IMR-90 (cell line): ENCODE measurements around the gene SLC39A2. TPM values are rescaled to one million over a fixed set of nuclear protein-coding genes. Genes with fewer than 3 reads are reported as not detected.
A peak's percentile ranks its signal among the peaks of the same experiment; 100 is the strongest.

Experiments used
- ATAC-seq: fragments of 200-7000 bp; cut with Tn5 transposase; 2 replicates; pipeline ENCODE4 v1.9.1; 2020; ENCODE audit warnings: low read depth, mild to moderate bottlenecking, moderate library complexity
- BruUV-seq: library from RNA; stranded (reverse); fragments of 400-500 nt; replicated peaks from 2 replicates; lab custom pipeline; 2021; lab: Mats Ljungman, UMichigan
- CTCF ChIA-PET: fragments of 300-600 bp; formaldehyde crosslinking; extraction: SDS; loops from one replicate; lab custom pipeline; 2021; ENCODE audit warnings: antibody characterized with exemption; lab: Yijun Ruan, JAX
- POLR2A ChIA-PET: fragments of 300-600 bp; sonication (Branson Sonifier 250); formaldehyde crosslinking; loops from one replicate; lab custom pipeline; 2022; ENCODE audit warnings: antibody characterized with exemption; ENCODE audit not compliant: unreplicated experiment; lab: Charles Lee
- DNase-seq: peaks from one replicate; pipeline ENCODE4 v3.0.0; 2013
- H2AFZ ChIP-seq: replicated peaks from 2 replicates; pipeline ENCODE3; 2013; ENCODE audit warnings: low read length, mild to moderate bottlenecking; ENCODE audit not compliant: poor library complexity
- H2AK5ac ChIP-seq: 2 replicates; pipeline ENCODE4 v1.6.1; 2013; ENCODE audit warnings: low read depth, low read length, inconsistent platforms
- H2AK9ac ChIP-seq: replicated peaks from 2 replicates; pipeline ENCODE3; 2013; ENCODE audit warnings: mild to moderate bottlenecking, low read depth, low read length, moderate library complexity; ENCODE audit not compliant: poor library complexity
- H2BK120ac ChIP-seq: 2 replicates; pipeline ENCODE4 v1.6.1; 2013; ENCODE audit warnings: low read depth, low read length, inconsistent platforms
- H2BK15ac ChIP-seq: 3 replicates; pipeline ENCODE4 v1.6.1; 2013; ENCODE audit warnings: low read depth, low read length, inconsistent platforms
- H2BK20ac ChIP-seq: 2 replicates; pipeline ENCODE4 v1.6.1; 2013; ENCODE audit warnings: low read depth, mild to moderate bottlenecking, inconsistent platforms, low read length, moderate library complexity
- H2BK5ac ChIP-seq: 2 replicates; pipeline ENCODE4 v1.6.1; 2013; ENCODE audit warnings: mild to moderate bottlenecking, low read depth, low read length, inconsistent platforms; ENCODE audit not compliant: poor library complexity, severe bottlenecking
- H3K14ac ChIP-seq: replicated peaks from 2 replicates; pipeline ENCODE4 v1.6.1; 2013; ENCODE audit warnings: low read depth, low read length, inconsistent platforms
- H3K18ac ChIP-seq: 2 replicates; pipeline ENCODE4 v1.6.1; 2013; ENCODE audit warnings: low read depth, low read length, control low read depth
- H3K23ac ChIP-seq: 2 replicates; pipeline ENCODE4 v1.6.1; 2013; ENCODE audit warnings: low read depth, low read length, inconsistent platforms
- H3K27ac ChIP-seq: 2 replicates; pipeline ENCODE4 v1.5.1; 2013; ENCODE audit warnings: mild to moderate bottlenecking, control low read depth, low read length; ENCODE audit not compliant: insufficient read depth
- H3K27me3 ChIP-seq: 2 replicates; pipeline ENCODE4 v1.6.1; 2013; ENCODE audit warnings: low read length; ENCODE audit not compliant: control insufficient read depth, insufficient read depth
- H3K36me3 ChIP-seq: 2 replicates; pipeline ENCODE4 v1.6.1; 2013; ENCODE audit warnings: low read length, mixed read lengths; ENCODE audit not compliant: control insufficient read depth, insufficient read depth
- H3K4ac ChIP-seq: 2 replicates; pipeline ENCODE4 v1.6.1; 2013; ENCODE audit warnings: low read depth, low read length, inconsistent platforms
- H3K4me1 ChIP-seq: 2 replicates; pipeline ENCODE4 v1.6.1; 2013; ENCODE audit warnings: low read length, mixed read lengths; ENCODE audit not compliant: control insufficient read depth, insufficient read depth
- H3K4me2 ChIP-seq: 2 replicates; pipeline ENCODE4 v1.6.1; 2013; ENCODE audit warnings: low read depth, mild to moderate bottlenecking, control low read depth, low read length, moderate library complexity
- H3K4me3 ChIP-seq: 2 replicates; pipeline ENCODE4 v1.5.1; 2013; ENCODE audit warnings: low read depth, mild to moderate bottlenecking, control low read depth, low read length, moderate library complexity; ENCODE audit not compliant: insufficient read depth
- H3K56ac ChIP-seq: 2 replicates; pipeline ENCODE4 v1.6.1; 2013; ENCODE audit warnings: low read length, inconsistent platforms; ENCODE audit not compliant: insufficient read depth; ENCODE audit errors: extremely low read depth
- H3K79me1 ChIP-seq, 2 experiments: 2 replicates each; pipeline ENCODE4 v1.6.1; 2013; ENCODE audit warnings: low read length in 2 of 2, inconsistent platforms in 1 of 2, low read depth in 1 of 2
- H3K9ac ChIP-seq: 2 replicates; pipeline ENCODE4 v1.6.1; 2013; ENCODE audit warnings: low read depth, low read length, control low read depth
- H3K9me1 ChIP-seq: 2 replicates; pipeline ENCODE4 v1.6.1; 2013; ENCODE audit warnings: low read length, inconsistent platforms; ENCODE audit not compliant: insufficient read depth
- H3K9me3 ChIP-seq: 2 replicates; pipeline ENCODE4 v1.6.1; 2013; ENCODE audit warnings: low read length; ENCODE audit not compliant: control insufficient read depth, insufficient read depth
- H4K20me1 ChIP-seq: 2 replicates; pipeline ENCODE4 v1.6.1; 2013; ENCODE audit warnings: low read length, inconsistent platforms; ENCODE audit not compliant: insufficient read depth
- H4K5ac ChIP-seq: 2 replicates; pipeline ENCODE4 v1.6.1; 2013; ENCODE audit warnings: mild to moderate bottlenecking, low read depth, low read length, control low read depth
- H4K8ac ChIP-seq, 2 experiments: 2 replicates each; pipeline ENCODE4 v1.6.1; 2013; ENCODE audit warnings: low read depth in 2 of 2, low read length in 2 of 2, control low read depth in 1 of 2, inconsistent platforms in 1 of 2
- H4K91ac ChIP-seq: 2 replicates; pipeline ENCODE4 v1.6.1; 2013; ENCODE audit warnings: low read depth, low read length, inconsistent platforms; ENCODE audit not compliant: insufficient read depth
- MAZ ChIP-seq: IDR thresholded peaks from 2 replicates; pipeline ENCODE4 v1.6.1; 2012; ENCODE audit warnings: low read depth, mild to moderate bottlenecking, low read length, improper control_type of control experiment, moderate library complexity, borderline replicate concordance
- RAD21 ChIP-seq: IDR thresholded peaks from 2 replicates; pipeline ENCODE4 v1.6.1; 2012; ENCODE audit warnings: low read length, improper control_type of control experiment
- RFX5 ChIP-seq: IDR thresholded peaks from 2 replicates; pipeline ENCODE4 v1.8.0; 2012; ENCODE audit warnings: low read depth, mild to moderate bottlenecking, low read length, moderate library complexity
- SMC3 ChIP-seq: fragments of 150-350 bp; IDR thresholded peaks from 2 replicates; pipeline ENCODE4 v1.6.1; 2016; ENCODE audit warnings: low read depth, mild to moderate bottlenecking, antibody characterized with exemption, low read length, moderate library complexity
- WGBS, 2 experiments: methylation state at CpG; one replicate each; pipeline versions ENCODE4 v1.1.5 to v1.1.7; 2013; ENCODE audit warnings: missing lambda C conversion rate in 2 of 2; ENCODE audit not compliant: insufficient read length in 1 of 2; ENCODE audit errors: extremely low coverage in 2 of 2; 5-methylcytosine and 5-hydroxymethylcytosine counted together
- dilution Hi-C: fragments of 300-500 bp; cut with HindIII; formaldehyde crosslinking; loops from one replicate; pipeline ENCODE4 v1.14.3; 2018; ENCODE audit warnings: low sequenced_read_pairs; ENCODE audit not compliant: unreplicated experiment
- in situ Hi-C: fragments of 300-500 bp; cut with MboI; formaldehyde crosslinking; loops from 3 replicates; pipeline ENCODE4 v1.14.3; 2019; ENCODE audit warnings: low sequenced_read_pairs, inconsistent platforms, mixed read lengths
- intact Hi-C: fragments of 100-400 bp; cut with micrococcal nuclease; formaldehyde crosslinking; loops from 2 replicates; pipeline ENCODE4 v1.10.0; 2022
- polyA plus RNA-seq, 3 experiments: library from polyadenylated mRNA; depleted of rRNA; stranded (reverse); fragments of >200 nt; gene quantifications; 2 replicates each; pipeline ENCODE4 v1.2.3, GENCODE V29; 2012; ENCODE audit warnings: low replicate concordance in 1 of 3
- total RNA-seq: library from RNA; depleted of rRNA; stranded (reverse); fragments of >200 nt; gene quantifications from 2 replicates; pipeline ENCODE4 v1.2.3, GENCODE V29; 2012
- TF ChIP-seq, protein P1 (sequence below): conservative IDR thresholded peaks from 2 replicates; pipeline ENCODE4 v1.5.1; 2012; ENCODE audit warnings: mild to moderate bottlenecking, low read depth, low read length, improper control_type of control experiment

The SLC39A2 gene
- total and polyA plus RNA-seq, 2 of the 4 experiments (the other 2 are of a cell fraction), result not detected

DNA sequence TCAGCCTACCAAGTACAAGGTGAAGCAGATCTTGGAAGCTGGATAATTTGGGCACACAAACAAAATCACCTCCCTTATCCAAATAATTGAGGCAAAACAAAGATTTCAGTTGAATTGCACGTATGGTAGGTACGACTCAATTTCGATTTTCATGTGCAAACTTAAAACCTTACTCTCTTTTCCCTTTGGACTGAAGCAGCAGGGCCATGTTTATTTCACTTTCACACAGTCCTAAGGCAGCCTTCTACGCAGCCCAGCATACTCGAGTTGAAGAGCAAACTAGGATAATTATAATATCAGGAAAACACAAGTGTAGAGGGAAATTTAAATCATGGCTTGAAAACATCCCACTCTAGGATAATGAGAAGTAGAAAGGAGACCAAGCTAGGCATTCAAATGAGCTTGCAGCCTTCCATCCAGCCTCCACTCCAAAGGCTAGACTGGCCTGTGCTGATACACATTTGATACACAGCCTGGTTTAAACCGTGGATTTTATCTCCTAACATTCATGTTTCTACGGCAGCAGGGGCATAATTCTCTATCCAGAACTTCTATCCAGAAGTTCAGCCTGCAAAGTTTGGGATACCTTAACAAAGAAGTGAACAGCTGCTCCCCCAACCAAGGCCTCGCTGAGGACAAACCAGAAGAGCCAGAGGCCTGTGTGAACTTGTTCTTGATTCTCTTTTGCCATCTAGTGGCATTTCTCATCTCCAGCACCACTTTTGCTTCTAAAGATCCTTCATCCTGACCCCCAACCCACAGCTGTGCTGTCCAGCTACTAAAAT lies 40.7 kb downstream of the SLC39A2 start:
- Histone ChIP-seq H3K79me1 (no peaks in the 10 kb centered on the region), H3K27ac (no peak overlapping the region), H2AFZ (no peak overlapping the region), H3K4ac (no peak overlapping the region), H4K20me1 (no peaks in the 10 kb centered on the region), H4K5ac (no peak overlapping the region), H2BK15ac (no peak overlapping the region), H3K9me3 (no peaks in the 10 kb centered on the region), H4K91ac (no peak overlapping the region), H3K4me3 (no peak overlapping the region), H2BK120ac (no peak overlapping the region), H3K4me1 (peaks cover 2% of the 10 kb centered on the region; the same call in 1 of the 2 replicates), H3K56ac (no peak overlapping the region), H3K18ac (no peak overlapping the region), H2BK20ac (no peak overlapping the region), H3K14ac (no peak overlapping the region), H2BK5ac (no peak overlapping the region), H3K23ac (no peak overlapping the region), H3K4me2 (no peak overlapping the region), H3K9ac (no peak overlapping the region), H3K27me3 (peaks cover 36% of the 10 kb centered on the region), H4K8ac (no peak overlapping the region), H3K36me3 (no peaks in the 10 kb centered on the region), H2AK5ac (no peak overlapping the region), H2AK9ac (no peak overlapping the region), H3K9me1 (no peaks in the 10 kb centered on the region)
- 62% methylated on average over 4 of the region's 8 CpGs; no CpG with 5 or more reads in 1 of the 2 experiments for WGBS, 2 experiments
- in situ Hi-C loops (no loop called here), dilution Hi-C loops (no loop called here), intact Hi-C loops (loop anchor here (1.0 to 2.0 kb wide), 4 partner anchors 25 to 342 kb away; no protein-coding TSS in a partner anchor)
- no TSS peak for BruUV-seq
- DNase-seq (peak; percentile 67), ATAC-seq (peak; percentile 81)
- ChIA-PET CTCF (interaction anchor here (0.6 to 3.7 kb wide), 11 partner anchors 8 to 348 kb away, joined by 3 to 37 read pairs (median 4); no protein-coding TSS in a partner anchor), POLR2A (no interaction called here)
- TF ChIP-seq RFX5, result no peak
- TF ChIP-seq RAD21, result peak; percentile 70
- TF ChIP-seq SMC3, result peak; percentile 60
- TF ChIP-seq MAZ, result no peak
- TF ChIP-seq, protein P1, sequence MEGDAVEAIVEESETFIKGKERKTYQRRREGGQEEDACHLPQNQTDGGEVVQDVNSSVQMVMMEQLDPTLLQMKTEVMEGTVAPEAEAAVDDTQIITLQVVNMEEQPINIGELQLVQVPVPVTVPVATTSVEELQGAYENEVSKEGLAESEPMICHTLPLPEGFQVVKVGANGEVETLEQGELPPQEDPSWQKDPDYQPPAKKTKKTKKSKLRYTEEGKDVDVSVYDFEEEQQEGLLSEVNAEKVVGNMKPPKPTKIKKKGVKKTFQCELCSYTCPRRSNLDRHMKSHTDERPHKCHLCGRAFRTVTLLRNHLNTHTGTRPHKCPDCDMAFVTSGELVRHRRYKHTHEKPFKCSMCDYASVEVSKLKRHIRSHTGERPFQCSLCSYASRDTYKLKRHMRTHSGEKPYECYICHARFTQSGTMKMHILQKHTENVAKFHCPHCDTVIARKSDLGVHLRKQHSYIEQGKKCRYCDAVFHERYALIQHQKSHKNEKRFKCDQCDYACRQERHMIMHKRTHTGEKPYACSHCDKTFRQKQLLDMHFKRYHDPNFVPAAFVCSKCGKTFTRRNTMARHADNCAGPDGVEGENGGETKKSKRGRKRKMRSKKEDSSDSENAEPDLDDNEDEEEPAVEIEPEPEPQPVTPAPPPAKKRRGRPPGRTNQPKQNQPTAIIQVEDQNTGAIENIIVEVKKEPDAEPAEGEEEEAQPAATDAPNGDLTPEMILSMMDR, result peak; percentile 68
